Measurements from ENCODE around the gene ANKRD40. TPM values are rescaled to one million over a fixed set of nuclear protein-coding genes. Genes with fewer than 3 reads are reported as not detected.

ANKRD40 gene
- total RNA-seq, 4 donors from 2014 or later = 44.9 to 122 (median 80.4) TPM

DNA sequence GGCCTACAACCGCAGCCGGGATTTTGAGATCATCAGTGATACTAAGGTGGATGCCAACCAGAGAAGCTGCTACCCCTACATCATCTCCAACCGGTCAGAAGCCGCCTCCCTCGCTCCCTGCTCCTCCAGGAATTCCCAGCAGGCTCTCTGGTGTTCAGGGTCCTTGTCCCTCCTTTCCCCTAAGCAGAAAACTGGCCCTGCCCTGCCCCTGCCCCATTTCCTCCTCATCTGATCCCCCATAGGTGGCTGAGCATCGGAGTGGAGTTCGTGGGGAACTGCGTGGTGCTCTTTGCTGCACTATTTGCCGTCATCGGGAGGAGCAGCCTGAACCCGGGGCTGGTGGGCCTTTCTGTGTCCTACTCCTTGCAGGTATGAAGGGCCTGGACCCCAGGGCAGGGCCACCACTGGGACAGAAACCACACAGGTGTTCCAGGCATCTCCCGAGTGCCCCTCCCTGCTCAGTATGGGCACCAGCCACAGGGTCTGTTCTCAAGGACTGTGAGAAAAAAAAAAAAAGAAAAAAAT, 29.8 kb downstream of the ANKRD40 start:
- TF ChIP-seq, protein P1, sequence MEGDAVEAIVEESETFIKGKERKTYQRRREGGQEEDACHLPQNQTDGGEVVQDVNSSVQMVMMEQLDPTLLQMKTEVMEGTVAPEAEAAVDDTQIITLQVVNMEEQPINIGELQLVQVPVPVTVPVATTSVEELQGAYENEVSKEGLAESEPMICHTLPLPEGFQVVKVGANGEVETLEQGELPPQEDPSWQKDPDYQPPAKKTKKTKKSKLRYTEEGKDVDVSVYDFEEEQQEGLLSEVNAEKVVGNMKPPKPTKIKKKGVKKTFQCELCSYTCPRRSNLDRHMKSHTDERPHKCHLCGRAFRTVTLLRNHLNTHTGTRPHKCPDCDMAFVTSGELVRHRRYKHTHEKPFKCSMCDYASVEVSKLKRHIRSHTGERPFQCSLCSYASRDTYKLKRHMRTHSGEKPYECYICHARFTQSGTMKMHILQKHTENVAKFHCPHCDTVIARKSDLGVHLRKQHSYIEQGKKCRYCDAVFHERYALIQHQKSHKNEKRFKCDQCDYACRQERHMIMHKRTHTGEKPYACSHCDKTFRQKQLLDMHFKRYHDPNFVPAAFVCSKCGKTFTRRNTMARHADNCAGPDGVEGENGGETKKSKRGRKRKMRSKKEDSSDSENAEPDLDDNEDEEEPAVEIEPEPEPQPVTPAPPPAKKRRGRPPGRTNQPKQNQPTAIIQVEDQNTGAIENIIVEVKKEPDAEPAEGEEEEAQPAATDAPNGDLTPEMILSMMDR (IDR thresholded peaks at IDR 0.05; ENCODE audit: low read depth) = no peak

DNA sequence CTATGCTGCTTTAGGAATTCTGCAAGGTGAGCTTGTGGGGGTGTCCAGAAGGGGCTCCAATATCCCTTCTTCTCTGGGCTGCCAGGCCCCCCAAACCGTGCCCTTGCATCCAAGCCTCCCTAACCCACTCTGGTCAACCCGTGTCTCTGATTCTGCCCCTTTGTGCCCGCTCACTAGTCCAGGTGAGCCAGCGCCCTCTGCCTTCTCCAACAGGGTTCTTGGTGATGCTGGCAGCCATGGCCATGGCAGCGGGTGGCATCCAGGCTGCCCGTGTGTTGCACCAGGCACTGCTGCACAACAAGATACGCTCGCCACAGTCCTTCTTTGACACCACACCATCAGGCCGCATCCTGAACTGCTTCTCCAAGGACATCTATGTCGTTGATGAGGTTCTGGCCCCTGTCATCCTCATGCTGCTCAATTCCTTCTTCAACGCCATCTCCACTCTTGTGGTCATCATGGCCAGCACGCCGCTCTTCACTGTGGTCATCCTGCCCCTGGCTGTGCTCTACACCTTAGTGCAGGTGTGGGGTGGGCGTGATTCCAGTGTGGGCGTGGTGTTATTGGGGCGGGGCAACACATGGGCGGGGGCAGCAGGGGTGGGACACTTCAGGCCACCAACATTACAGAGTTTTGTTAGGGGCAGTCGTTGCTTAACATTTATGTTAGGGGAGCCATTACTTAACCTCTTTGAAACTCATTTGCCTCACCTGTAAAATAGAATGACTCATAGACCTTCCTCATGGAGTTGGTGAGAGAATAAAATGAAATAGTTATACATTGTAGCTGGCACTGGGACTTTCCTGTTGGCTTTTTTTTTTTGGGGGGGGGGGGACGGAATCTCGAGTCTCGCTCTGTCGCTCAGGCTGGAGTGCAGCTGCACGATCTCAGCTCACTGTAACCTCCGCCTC, 31.4 kb downstream of the ANKRD40 start:
- TF ChIP-seq, protein P1 (IDR thresholded peaks at IDR 0.05; ENCODE audit: low read depth) = no peak

DNA sequence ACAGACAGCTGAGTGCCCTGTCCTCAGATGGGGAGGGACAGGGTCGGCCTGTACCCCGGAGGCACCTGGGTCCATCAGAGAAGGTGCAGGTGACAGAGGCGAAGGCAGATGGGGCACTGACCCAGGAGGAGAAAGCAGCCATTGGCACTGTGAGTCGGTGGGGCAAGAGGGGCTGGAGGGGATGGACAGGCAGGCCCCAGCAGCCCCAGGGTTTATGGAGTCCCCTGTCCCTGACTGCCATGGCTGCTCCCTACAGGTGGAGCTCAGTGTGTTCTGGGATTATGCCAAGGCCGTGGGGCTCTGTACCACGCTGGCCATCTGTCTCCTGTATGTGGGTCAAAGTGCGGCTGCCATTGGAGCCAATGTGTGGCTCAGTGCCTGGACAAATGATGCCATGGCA, 32.1 kb downstream of the ANKRD40 start:
- TF ChIP-seq, protein P1 (IDR thresholded peaks at IDR 0.05; ENCODE audit: low read depth) = no peak

DNA sequence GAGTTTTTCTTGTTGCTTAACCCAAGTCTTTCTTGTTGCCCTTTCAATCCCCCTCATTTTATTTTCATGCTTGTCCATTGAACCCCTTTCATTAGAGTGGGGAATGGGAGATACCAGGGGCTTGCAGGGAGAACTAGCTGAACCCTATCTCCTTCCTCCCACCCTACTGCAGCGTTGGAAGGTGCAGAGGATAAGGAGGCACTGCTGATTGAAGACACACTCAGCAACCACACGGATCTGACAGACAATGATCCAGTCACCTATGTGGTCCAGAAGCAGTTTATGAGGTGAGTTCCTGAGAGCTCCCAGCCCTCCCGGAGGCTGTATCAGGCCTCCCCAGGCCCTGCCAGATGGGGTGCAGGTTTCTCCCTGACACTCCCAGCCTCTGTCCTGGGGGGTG, 32.5 kb downstream of the ANKRD40 start:
- TF ChIP-seq, protein P1 (IDR thresholded peaks at IDR 0.05; ENCODE audit: low read depth) = no peak

DNA sequence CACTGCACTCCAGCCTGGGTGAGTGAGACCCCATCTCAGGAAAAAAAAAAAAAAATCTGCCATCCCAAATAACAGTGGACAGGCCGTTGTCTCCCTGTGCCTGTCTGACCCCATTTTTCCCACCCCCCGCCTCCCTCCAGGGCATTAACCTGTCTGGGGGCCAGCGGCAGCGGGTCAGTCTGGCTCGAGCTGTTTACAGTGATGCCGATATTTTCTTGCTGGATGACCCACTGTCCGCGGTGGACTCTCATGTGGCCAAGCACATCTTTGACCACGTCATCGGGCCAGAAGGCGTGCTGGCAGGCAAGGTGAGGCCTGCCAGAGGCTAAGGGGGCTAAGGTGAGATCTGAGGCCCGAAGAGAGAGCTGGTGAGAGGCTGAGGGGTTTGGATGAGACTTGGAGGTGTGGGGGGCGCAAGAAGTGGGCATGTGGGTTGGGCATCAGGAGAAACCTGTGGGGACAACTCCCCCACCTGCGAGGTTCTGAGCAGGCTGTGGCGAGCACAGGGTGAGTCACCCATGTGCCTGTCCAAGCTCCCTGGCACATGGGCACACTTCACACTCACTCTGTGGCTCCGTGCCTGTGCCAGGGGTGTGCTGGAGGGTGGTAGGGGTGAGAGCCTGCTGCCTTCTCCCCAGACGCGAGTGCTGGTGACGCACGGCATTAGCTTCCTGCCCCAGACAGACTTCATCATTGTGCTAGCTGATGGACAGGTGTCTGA, 34.7 kb downstream of the ANKRD40 start:
- TF ChIP-seq, protein P1 (IDR thresholded peaks at IDR 0.05; ENCODE audit: low read depth) = no peak

DNA sequence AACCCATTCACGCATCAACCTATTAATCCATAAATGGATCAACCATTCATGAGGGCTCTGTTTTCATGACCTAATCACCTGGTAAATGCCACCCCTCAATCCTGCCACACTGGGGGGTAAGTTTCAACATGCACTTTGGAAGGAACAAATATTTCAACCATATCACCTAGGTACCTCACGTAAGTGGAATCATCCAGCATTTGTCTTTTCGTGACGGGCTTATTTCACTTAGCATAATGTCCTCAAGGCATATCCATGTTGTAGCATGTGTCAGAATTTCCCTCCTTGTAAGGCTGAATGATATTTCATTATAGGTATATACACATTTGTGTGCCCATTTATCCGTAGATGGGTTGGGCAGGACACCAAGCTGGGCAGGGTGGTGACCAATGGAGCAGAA, 35.6 kb downstream of the ANKRD40 start:
- TF ChIP-seq, protein P1 (IDR thresholded peaks at IDR 0.05; ENCODE audit: low read depth) = no peak
